Activated T-cell treated with anti-CD3 and anti-CD28 coated beads for 48 hours (primary cell): ENCODE measurements around the gene DARS1.
"Not testable (repeated sequence)": the region's sequence is repeated elsewhere in the genome, so short reads cannot be mapped to it uniquely, and the experiment has no call there.

Experiments used
- DNase-seq: peaks from one replicate; pipeline ENCODE4 v3.0.0-alpha.2; 2020; ENCODE audit warnings: low read depth

Gene DARS1

GRCh38 chr2:135885709-135886108 is 99.7 kb downstream of the DARS1 start:
- no peak for DNase-seq

GRCh38 chr2:135882415-135882814 is 103.0 kb downstream of the DARS1 start:
- no peak for DNase-seq

- not testable (repeated sequence) for DNase-seq
Measured at GRCh38 chr2:135876770-135877169, 108.7 kb downstream of the DARS1 start.

GRCh38 chr2:135876066-135876711 is 109.2 kb downstream of the DARS1 start, which contains the start of gene MCM6:
MCM6 (minus strand) TSS chr2:135876443; CDS start chr2:135876365, 78 bp downstream.
- peak; percentile 99 for DNase-seq

- peak; percentile 74 for DNase-seq
Measured at GRCh38 chr2:135875491-135876065, 109.8 kb downstream of the DARS1 start.

GRCh38 chr2:135874777-135875365 is 110.6 kb downstream of the DARS1 start:
- no peak for DNase-seq

- DNase-seq: no peak
Measured at GRCh38 chr2:135870571-135870970, 114.9 kb downstream of the DARS1 start.

GRCh38 chr2:135863233-135863632 is 122.2 kb downstream of the DARS1 start:
- DNase-seq: no peak

GRCh38 chr2:135862718-135863117 is 122.7 kb downstream of the DARS1 start:
- no peak for DNase-seq
